HG02642 (cell line): ENCODE data around the gene LIX1L.

Experiments used
- ATAC-seq: cut with Tn5 transposase; IDR thresholded peaks from one replicate; pipeline ENCODE4 v1.9.1; 2021; ENCODE audit warnings: mild to moderate bottlenecking; ENCODE audit not compliant: unreplicated experiment, poor library complexity

The LIX1L gene

DNA sequence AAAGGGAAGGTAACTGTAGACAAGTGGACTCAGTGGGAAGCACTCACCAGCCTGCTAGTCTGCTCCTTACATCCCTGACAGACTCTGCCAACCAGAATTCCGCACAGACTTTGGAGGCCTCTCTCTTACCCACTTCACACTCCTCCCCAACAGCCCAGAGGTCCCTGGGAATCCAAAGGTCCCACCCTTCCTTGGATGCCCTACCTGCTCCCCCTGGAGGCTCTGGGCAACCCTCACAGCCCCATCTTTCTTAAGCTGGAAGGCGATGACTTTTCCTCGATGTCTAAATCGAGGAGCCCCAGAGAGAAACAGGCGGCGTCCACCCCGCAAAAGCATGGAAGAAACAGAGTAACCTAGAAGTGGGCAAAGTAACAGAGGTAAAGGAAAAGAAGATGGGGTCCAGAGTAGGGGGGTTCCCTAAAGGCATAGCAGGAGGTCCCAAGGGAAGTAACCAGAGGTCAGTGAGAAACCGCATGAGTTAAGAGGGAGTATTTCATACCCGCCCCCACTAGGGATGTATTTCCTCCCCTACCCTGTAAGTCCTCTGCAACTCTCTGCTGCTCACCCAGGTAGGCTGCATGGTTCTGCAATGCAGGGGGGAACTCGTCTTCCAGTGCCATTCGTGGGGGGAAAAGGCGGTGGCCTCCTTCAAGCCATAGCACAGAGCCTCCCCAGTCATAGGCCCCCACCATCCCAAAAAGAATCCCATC is 56.4 kb downstream of the LIX1L start:
- no peak for ATAC-seq

DNA sequence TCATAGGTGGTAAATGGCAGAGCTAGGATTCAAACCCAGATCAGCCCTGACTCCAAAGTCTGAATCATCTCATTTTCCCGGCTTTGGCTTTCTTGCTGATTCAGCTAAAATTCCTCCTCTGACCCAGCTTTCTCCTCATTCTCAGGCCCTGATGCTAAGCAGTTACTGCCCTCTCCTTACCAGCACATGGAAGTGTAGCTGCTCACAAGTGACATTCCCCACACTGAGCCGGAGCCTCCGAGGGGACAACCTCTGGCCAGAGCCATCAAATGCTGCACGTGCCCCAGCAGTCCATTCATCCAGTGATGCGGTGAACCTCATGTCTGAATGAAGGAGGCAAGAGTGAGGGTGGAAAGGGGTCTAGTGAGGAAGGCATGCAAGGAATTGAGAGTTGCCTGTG is 59.1 kb downstream of the LIX1L start:
- no peak for ATAC-seq

DNA sequence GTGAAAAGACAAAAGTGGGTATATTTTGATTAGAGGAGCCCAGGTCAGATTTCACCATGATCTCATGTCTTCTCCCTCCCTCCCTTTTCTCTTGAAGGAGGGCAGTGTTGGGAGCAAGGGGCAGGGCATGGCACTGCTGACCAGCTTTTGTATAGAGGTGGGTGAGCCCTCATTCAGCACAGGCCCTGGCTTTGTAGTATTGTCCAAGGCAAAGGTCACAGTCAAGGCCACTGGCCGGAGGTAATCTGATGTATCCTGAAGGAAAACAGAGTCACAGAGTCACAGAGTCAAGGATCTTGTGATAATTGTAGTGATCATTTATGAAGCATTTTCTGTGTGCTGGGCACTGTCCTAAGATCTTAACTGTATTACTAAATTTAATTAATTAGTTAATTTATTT is 59.8 kb downstream of the LIX1L start:
- ATAC-seq, result no peak

DNA sequence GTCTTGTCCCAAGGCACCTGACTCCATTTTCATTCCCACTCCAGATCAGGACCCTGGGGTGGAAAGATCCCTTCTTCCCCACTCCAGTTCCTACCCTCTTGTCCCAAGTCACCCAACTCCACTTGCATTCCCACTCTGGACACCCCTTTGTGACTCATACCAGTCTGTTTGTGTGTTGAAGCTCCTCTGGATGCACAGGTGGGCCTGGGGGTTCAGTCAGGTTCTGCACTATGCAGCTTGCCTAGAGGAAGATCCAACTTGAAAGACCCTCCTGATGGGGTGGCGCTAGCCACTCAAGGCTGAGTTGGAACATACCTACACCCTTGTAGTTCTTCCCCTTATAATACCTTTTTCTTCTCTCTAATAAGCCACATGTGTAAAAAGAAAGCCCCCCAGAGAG is 62.3 kb downstream of the LIX1L start:
- ATAC-seq, result no peak

DNA sequence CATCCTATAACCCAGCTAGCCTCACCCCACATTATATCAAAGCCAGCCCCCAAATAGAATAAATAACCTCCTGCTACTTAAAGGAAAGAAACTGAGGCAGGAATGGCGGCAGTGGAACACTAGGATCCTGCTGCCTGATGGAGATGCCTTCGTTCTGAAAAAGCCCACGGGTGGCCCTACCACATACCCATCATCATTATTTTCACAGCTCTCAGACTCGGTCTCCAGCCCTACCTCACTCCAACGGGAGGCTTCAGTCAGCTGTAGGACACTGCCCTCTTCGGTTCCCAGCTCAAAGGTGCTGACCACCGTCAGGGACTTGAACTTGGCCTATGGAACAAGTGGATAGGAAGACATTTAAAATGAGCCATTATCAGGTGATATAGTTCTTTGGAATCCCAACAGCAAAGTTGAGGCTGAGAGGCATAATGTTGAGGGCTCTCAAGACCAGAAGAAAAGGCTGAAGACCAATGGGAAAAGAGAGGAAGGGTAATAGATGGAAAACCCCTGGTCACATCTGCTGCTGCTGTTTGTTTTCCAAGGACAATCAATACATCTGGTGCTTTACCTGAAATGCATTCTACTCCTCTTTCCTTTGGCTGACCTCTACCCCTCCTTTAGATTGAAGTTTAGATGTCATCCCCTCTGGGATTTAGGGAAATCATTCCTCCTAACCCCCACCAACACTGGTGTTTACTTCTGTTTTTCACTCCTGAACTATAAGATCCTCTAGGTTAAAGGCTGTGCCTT is 64.3 kb downstream of the LIX1L start:
- no peak for ATAC-seq

DNA sequence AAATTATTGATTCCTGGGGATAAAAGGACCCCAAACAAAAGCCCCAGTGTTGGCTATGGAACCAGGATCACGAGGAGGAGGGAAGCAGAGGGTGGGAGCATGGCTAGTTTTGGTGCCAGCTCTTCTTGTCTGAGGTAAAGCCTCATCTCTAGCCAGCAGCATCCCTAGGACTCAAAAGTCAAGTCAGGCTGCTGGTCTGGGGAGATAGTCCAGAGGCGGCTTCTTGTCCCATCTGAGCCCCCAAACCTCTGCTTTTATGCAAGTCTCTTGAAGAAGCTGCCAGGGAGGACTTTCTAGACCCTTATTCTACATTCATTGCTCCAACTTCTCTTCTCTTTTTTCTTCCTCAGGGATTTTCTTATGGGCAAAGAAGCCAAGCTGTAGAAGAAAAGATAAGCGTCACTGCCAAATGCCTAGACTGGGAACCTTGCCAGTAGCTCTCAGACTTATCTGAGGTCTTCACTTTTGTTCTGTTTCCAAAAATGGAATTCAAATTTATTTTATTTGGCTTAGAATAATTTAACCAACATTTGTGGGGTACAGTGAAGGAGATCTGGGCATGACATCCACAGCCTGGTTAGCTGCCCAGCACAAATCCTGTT is 65.2 kb downstream of the LIX1L start:
- ATAC-seq, result no peak

DNA sequence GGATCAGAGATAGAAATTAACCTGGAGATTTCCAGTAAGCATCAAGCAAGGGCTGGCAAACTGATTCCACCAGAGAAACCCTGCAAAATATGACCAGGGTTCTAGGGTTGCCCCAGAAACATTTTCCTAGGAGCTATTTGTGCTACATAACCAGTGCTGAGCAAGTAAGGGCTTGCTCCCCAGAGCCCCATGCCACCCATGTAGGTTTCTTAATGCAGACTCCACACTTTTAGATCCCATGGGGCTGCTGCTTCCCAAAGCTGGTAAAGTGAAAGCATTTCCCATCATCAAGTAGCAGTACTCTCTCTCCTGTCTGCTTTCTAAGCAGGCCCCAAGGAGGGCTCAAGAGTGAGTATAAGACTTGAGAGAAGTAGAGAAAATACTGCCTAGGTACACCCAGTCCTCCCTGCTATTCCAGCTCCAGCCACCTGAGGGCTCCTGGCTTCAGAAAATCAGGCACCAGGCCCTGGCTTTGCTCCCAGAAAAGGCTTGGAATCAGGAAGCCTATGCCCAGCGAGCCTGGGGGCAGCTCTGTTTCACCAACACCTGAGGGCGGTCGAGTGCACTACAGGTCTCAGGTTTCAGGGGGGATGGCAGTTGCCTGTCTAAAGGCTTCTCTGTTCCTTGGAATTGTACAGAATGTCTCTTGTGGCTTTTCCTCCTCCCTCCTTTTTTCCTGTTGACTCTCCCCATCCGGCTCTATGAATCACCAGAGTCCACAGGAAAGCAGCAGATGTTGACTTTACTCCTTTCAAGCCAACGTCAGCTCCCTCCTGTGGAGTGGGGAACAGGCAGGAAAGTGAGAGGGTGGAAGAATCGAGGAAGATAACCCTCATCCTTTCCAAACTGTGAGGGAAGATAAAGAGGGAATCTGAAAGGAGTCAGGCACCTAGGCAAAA is 66.0 kb downstream of the LIX1L start:
- no peak for ATAC-seq

DNA sequence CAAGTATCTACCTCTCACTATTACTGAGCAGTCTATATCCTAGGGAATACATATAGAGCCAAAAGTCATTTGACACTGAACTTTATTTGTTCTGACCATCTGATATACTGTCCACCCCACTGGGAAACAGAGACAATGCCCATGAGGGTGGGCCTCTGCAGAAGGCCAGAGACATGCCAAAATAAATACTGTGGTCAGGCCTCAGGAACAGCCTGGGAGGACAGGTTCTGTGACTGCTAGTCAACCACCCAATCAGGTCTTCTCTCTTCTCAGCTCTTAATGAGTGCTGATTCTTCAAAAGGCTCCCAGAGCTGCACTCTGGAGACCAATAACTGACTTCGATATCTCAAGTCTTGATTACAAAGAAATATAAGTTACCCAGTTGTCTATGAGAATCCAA is 66.7 kb downstream of the LIX1L start:
- no peak for ATAC-seq

DNA sequence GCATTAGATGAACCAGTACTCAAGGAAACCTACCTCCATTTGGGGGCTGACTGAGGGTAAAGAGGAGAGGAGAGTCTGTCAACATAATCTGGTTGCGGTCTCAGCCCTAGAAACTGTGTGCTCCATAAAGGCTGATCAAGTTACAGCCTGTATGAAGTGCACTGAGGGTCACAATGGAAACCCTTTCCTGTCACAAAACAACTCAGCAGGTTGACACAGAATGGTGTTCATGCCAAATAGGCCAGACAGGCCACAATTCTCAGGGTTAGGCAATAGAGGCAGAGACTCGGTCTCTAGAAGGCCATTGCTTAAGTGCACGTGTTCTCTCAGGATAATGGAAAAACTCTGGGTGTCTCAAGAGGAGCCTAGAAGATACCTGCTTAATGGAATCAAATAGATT is 68.1 kb downstream of the LIX1L start:
- ATAC-seq, result no peak

DNA sequence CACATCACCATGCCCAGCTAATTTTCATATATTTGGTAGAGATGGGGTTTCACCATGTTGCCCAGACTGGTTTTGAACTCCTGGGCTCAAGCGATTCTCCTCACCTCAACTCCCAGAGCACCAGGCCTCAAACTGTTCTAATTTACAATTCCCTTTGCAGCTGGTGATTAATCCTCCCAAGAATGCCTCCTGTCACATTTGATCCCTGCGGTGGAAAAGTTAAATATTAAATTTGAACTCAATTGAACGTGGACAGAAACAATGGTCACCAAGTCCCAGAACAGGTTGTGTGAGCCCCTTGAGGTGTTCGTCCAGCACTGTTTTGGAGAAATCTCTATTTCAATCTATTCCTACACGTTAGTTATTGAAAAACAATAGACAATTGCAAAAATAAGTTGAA is 70.2 kb downstream of the LIX1L start:
- no peak for ATAC-seq

DNA sequence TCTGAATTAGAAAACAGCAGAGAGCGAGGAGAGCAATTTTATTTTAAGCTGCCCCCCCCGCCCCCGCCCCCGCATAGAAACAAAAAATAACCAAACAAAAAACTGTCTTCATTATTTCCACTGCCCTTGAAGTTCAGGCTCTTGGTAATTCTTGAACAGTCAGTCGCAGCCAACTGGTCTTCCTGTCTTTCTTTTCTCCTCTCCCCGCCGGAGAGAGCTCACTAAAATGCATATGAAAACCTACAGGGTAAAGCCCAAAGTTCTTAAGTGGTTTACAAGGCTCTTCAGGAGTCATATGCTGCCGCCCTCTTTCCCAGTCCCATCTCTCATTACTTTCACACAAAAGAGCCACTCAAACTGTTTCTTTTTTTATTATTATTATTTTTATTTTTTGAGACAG is 71.0 kb downstream of the LIX1L start:
- no peak for ATAC-seq

DNA sequence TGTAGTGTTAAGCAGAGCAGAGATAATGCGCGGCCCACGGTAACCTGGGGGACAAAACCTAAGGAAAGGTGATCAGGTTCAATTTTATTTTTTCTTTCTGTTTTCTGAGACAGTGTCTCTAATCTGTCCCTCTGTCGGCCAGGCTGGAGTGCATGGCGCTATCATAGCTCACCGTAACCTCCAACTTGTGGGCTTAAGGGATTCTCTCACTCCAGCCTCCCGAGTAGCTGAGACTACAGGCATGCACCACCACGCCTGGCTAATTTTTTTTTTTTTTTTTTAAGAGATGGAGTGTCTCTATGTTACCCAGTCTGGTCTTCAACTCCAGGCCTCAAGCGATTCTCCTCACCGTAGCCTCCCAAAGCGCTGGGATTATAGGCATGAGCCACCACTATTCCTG is 71.4 kb downstream of the LIX1L start:
- ATAC-seq, result no peak

DNA sequence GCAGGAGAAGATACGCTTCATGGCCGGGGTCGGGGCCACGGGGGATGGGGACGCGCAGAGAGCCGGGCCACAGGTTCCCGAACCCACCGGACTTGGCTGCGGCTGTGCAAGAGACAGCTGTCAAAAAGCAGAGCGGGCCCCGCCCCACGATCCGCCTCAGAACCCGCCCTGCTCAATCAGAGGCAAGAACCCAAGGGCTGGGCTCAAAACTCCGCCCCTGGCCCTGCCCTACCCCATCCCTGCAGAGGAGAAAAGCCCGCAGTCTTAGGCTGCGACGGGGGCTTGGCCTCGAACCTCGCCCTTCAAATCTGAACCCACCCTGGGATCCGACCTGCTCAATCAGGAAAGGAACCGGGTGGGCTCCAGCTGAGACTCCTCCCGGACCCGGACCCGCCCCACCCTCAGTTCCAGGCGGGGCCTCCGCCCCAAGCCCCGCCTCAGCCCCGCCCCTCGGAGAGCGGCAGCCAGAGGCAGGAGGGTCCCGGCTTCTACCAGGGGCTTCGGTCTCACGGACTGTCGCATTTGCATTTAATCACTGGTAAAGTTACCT is 72.0 kb downstream of the LIX1L start, which contains the start of gene ANKRD35:
ANKRD35 (minus strand) TSS at position 129 of the 550 bp plus-strand sequence; CDS start at position 21, 108 bp downstream.
- ATAC-seq, result peak; percentile 99

DNA sequence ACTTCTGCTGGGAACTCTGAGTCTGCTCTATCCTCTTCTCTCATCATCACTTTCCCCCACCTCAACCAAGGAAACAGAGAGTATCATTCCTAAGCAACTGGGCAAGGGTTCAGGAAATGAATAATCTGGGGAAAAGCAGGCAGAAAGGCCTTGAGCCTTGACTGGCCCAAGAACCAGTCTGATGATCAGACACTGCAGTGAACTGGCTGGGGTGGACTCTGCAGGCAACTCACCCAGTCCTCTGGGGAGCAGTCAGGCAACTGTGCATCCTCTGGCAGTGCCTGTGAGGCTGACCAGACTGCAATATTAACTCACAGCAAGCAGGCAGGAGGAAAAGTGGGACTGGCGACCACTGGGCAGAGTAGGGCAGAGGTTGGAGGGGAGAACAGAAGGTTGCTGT is 73.1 kb downstream of the LIX1L start:
- ATAC-seq, result no peak
